C4-2B (cell line): ENCODE measurements around the gene CYP19A1.

ENCODE experiments used
- ZFX ChIP-seq: fragments of 450-650 bp; IDR thresholded peaks from 2 replicates; pipeline ENCODE4 v1.6.1; 2017
- TF ChIP-seq, protein P1 (sequence below): fragments of 450-650 bp; conservative IDR thresholded peaks from 2 replicates; pipeline ENCODE4 v1.5.1; 2017; ENCODE audit warnings: mild to moderate bottlenecking

DNA sequence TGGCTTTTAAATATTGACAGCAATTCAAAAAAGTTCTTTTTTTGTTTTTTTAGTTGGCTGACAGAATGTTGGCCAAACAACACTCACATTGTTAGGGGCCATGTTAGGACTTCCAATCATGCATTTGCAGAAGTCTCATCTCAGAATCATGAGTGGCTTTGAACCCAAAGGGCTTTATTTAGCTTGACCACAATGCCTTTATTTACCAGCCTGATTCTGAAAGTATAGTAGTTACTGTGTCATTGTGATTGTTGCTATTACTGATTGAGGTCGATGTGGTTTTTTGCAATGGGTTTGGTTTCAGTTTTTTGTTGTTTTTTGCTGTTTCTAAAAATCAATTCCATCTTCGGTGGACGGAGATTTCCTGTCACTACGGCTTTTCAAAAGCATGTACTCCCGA, 10.3 kb upstream of the CYP19A1 start:
- TF ChIP-seq, protein P1, sequence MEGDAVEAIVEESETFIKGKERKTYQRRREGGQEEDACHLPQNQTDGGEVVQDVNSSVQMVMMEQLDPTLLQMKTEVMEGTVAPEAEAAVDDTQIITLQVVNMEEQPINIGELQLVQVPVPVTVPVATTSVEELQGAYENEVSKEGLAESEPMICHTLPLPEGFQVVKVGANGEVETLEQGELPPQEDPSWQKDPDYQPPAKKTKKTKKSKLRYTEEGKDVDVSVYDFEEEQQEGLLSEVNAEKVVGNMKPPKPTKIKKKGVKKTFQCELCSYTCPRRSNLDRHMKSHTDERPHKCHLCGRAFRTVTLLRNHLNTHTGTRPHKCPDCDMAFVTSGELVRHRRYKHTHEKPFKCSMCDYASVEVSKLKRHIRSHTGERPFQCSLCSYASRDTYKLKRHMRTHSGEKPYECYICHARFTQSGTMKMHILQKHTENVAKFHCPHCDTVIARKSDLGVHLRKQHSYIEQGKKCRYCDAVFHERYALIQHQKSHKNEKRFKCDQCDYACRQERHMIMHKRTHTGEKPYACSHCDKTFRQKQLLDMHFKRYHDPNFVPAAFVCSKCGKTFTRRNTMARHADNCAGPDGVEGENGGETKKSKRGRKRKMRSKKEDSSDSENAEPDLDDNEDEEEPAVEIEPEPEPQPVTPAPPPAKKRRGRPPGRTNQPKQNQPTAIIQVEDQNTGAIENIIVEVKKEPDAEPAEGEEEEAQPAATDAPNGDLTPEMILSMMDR: no peak
- no peak for TF ChIP-seq ZFX
